ENCODE data around the gene HPSE. TPM values are rescaled to one million over a fixed set of nuclear protein-coding genes. Genes with fewer than 3 reads are reported as not detected.
A peak's percentile ranks its signal among the peaks of the same experiment; 100 is the strongest.

HPSE gene
- total RNA-seq, 1 experiment from 2014 or later, result 12.6 TPM

DNA sequence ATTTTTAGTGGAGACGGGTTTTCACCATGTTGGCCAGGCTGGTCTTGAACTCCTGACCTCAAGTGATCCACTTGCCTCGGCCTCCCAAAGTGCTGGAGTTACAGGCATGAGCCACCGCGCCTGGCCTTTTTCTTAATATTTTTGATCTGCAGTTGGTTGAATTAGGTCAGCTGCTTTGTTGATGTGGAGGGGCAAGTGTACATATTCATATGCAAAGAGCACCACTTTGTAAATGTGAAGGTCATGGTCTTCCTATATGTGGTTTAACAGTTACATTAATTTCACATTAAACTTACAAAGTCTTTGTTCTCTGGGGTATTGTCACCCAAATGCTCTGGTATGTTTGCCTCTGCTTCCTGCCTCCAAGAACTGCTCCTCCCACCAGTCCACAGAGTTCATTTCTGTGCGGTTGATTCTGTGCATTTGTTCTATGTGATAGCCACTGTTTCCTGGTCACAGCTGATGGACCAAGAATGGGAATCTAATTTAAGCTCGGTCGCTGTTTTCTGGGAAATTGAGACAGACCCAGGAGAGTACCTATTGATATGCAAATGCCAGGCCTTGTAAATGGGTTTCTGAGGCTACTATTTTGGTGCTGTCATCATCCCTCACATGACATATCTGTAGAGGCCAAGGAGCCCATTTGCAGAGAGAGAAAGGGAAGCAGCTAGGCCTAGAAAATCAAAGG lies 26.9 kb upstream of the HPSE start:
- intact Hi-C loops (cut with micrococcal nuclease), result loop anchor here (1.0 kb wide), 1 partner anchor 279 kb away; no protein-coding TSS in a partner anchor
- H3K9me3 ChIP-seq (ENCODE audit: control insufficient read depth in 1 of 2, insufficient read depth in 1 of 2, low read depth in 1 of 2, low read length in 2 of 2), result no peaks in the 10 kb centered on the region
- H3K36me3 ChIP-seq (ENCODE audit: control insufficient read depth in 1 of 2, insufficient read depth in 2 of 2, low read length in 2 of 2), result no peaks in the 10 kb centered on the region
- H3K4me3 ChIP-seq (replicated peaks in 1 of 2; ENCODE audit: low read depth in 1 of 2, low read length in 2 of 2), result no peak overlapping the region
- no peak overlapping the region for H3K9ac ChIP-seq (ENCODE audit: low read length)
- peak overlapping the region; percentile 42 for H2AFZ ChIP-seq (ENCODE audit: low read depth, low read length, poor library complexity, severe bottlenecking)
- RAD21 ChIA-PET (ENCODE audit: low non-redundant PET in 1 of 2, low total read pairs in 2 of 2, uncharacterized antibody in 2 of 2, unreplicated experiment in 2 of 2), result no interaction called here
- no peak overlapping the region for H3K27ac ChIP-seq (ENCODE audit: low read depth, low read length)
- no peaks in the 10 kb centered on the region for H3K9me2 ChIP-seq (ENCODE audit: insufficient read depth)
- peaks cover 14 to 19% of the 10 kb centered on the region in 2 experiments for H3K4me1 ChIP-seq (ENCODE audit: control insufficient read depth in 1 of 2, insufficient read depth in 2 of 2, low read length in 2 of 2)
- CTCF ChIA-PET, result interaction anchor here (1.3 kb wide), 2 partner anchors 77 to 79 kb away, joined by 3 to 4 read pairs; partner anchors contain the start of gene COQ2
- no peak for ATAC-seq
- H3K4me2 ChIP-seq (ENCODE audit: low read length), result no peak overlapping the region
- TF ChIP-seq, protein P1, sequence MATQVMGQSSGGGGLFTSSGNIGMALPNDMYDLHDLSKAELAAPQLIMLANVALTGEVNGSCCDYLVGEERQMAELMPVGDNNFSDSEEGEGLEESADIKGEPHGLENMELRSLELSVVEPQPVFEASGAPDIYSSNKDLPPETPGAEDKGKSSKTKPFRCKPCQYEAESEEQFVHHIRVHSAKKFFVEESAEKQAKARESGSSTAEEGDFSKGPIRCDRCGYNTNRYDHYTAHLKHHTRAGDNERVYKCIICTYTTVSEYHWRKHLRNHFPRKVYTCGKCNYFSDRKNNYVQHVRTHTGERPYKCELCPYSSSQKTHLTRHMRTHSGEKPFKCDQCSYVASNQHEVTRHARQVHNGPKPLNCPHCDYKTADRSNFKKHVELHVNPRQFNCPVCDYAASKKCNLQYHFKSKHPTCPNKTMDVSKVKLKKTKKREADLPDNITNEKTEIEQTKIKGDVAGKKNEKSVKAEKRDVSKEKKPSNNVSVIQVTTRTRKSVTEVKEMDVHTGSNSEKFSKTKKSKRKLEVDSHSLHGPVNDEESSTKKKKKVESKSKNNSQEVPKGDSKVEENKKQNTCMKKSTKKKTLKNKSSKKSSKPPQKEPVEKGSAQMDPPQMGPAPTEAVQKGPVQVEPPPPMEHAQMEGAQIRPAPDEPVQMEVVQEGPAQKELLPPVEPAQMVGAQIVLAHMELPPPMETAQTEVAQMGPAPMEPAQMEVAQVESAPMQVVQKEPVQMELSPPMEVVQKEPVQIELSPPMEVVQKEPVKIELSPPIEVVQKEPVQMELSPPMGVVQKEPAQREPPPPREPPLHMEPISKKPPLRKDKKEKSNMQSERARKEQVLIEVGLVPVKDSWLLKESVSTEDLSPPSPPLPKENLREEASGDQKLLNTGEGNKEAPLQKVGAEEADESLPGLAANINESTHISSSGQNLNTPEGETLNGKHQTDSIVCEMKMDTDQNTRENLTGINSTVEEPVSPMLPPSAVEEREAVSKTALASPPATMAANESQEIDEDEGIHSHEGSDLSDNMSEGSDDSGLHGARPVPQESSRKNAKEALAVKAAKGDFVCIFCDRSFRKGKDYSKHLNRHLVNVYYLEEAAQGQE (IDR thresholded peaks at IDR 0.05; ENCODE audit: low read depth), result no peak
- TF ChIP-seq YY1 (IDR thresholded peaks at IDR 0.05; ENCODE audit: extremely low read depth, insufficient replicate concordance, low read depth, low read length) (no peak), FOSL1 (IDR thresholded peaks at IDR 0.05; ENCODE audit: low read depth) (no peak), CBX3 (IDR thresholded peaks at IDR 0.05; ENCODE audit: low read depth) (no peak), EGR1 (IDR thresholded peaks at IDR 0.05; ENCODE audit: low read depth) (no peak), JUND (IDR thresholded peaks at IDR 0.05) (no peak), CEBPB (IDR thresholded peaks at IDR 0.05; ENCODE audit: low read depth) (no peak), POLR2A (IDR thresholded peaks at IDR 0.05; ENCODE audit: borderline replicate concordance, extremely low read depth, insufficient read depth, insufficient read length) (no peak), POLR2AphosphoS5 (IDR thresholded peaks at IDR 0.05; ENCODE audit: low read depth, low read length) (no peak)
- TF ChIP-seq, protein P2, sequence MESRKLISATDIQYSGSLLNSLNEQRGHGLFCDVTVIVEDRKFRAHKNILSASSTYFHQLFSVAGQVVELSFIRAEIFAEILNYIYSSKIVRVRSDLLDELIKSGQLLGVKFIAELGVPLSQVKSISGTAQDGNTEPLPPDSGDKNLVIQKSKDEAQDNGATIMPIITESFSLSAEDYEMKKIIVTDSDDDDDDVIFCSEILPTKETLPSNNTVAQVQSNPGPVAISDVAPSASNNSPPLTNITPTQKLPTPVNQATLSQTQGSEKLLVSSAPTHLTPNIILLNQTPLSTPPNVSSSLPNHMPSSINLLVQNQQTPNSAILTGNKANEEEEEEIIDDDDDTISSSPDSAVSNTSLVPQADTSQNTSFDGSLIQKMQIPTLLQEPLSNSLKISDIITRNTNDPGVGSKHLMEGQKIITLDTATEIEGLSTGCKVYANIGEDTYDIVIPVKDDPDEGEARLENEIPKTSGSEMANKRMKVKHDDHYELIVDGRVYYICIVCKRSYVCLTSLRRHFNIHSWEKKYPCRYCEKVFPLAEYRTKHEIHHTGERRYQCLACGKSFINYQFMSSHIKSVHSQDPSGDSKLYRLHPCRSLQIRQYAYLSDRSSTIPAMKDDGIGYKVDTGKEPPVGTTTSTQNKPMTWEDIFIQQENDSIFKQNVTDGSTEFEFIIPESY (IDR thresholded peaks at IDR 0.05; ENCODE audit: extremely low read depth, insufficient replicate concordance, low read length), result no peak
- TF ChIP-seq, protein P3, sequence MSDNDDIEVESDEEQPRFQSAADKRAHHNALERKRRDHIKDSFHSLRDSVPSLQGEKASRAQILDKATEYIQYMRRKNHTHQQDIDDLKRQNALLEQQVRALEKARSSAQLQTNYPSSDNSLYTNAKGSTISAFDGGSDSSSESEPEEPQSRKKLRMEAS (IDR thresholded peaks at IDR 0.05), result no peak
- H3K79me2 ChIP-seq (ENCODE audit: insufficient read depth, low read length), result no peaks in the 10 kb centered on the region
- H4K20me1 ChIP-seq (ENCODE audit: insufficient read depth), result no peaks in the 10 kb centered on the region
- DNase-seq (ENCODE audit: low read depth, low spot score), result no peak
- POLR2A ChIA-PET, result no interaction called here
- BruUV-seq (replicated peaks), result no TSS peak
- no peaks in the 10 kb centered on the region for H3K27me3 ChIP-seq (ENCODE audit: insufficient read depth, low read length)
